ENCODE measurements around the gene SLC11A1.

GRCh38 chr2:218344090-218344754, 37.9 kb upstream of the SLC11A1 start:
- no peak for TF ChIP-seq GATA2 (IDR thresholded peaks at IDR 0.05; ENCODE audit: low read depth, low read length)
- no peak for TF ChIP-seq GATA3 (IDR thresholded peaks at IDR 0.05; ENCODE audit: low read depth, low read length)

All from SH-SY5Y (cell line).